Natural killer cell (primary cell): ENCODE data around the gene NIT2. TPM values are rescaled to one million over a fixed set of nuclear protein-coding genes. Genes with fewer than 3 reads are reported as not detected.
"Not testable (repeated sequence)": the region's sequence is repeated elsewhere in the genome, so short reads cannot be mapped to it uniquely, and the experiment has no call there.

Source experiments
- ATAC-seq, 3 donors: fragments of 150-1000 bp in 2 of 3; fragments of 200-7000 bp in 1 of 3; cut with Tn5 transposase; 1 replicate in 1 of 3; 2 replicates in 2 of 3; pipeline ENCODE4 v1.10.0; 2021; ENCODE audit warnings: mild to moderate bottlenecking in 2 of 3, moderate library complexity in 2 of 3
- DNase-seq, 2 donors: peaks; one replicate each; pipeline versions ENCODE4 v3.0.0 to v3.0.0-alpha.2; 2013 to 2021; ENCODE audit warnings: mixed read lengths in 1 of 2
- H3K27ac ChIP-seq: one replicate; pipeline ENCODE4 v1.5.1; 2013; ENCODE audit warnings: mild to moderate bottlenecking, low read length
- H3K27me3 ChIP-seq: one replicate; pipeline ENCODE4 v1.6.1; 2013; ENCODE audit warnings: low read length; ENCODE audit not compliant: control insufficient read depth, insufficient read depth
- H3K36me3 ChIP-seq: one replicate; pipeline ENCODE4 v1.6.1; 2013; ENCODE audit warnings: low read length; ENCODE audit not compliant: control insufficient read depth, insufficient read depth
- H3K4me1 ChIP-seq: one replicate; pipeline ENCODE4 v1.6.1; 2013; ENCODE audit warnings: low read length; ENCODE audit not compliant: control insufficient read depth, insufficient read depth
- H3K4me3 ChIP-seq: one replicate; pipeline ENCODE4 v1.5.1; 2013; ENCODE audit warnings: low read length
- H3K9me3 ChIP-seq: one replicate; pipeline ENCODE4 v1.6.1; 2013; ENCODE audit warnings: low read length; ENCODE audit not compliant: control insufficient read depth, insufficient read depth
- H3K27ac Mint-ChIP-seq, 2 donors: one replicate each; pipeline ENCODE4 v1.8.0; 2022; ENCODE audit warnings: mild to moderate bottlenecking in 2 of 2, mixed read lengths in 2 of 2, moderate library complexity in 1 of 2
- H3K27me3 Mint-ChIP-seq, 2 donors: one replicate each; pipeline ENCODE4 v1.8.0; 2022; ENCODE audit warnings: low read depth in 2 of 2, mixed read lengths in 2 of 2
- H3K36me3 Mint-ChIP-seq: one replicate; pipeline ENCODE4 v1.8.0; 2022; ENCODE audit warnings: mixed read lengths
- H3K4me1 Mint-ChIP-seq, 2 donors: one replicate each; pipeline ENCODE4 v1.8.0; 2022; ENCODE audit warnings: mixed read lengths in 2 of 2
- H3K4me3 Mint-ChIP-seq: one replicate; pipeline ENCODE4 v1.8.0; 2022; ENCODE audit warnings: mild to moderate bottlenecking, moderate library complexity, mixed read lengths
- H3K9me3 Mint-ChIP-seq, 2 donors: one replicate each; pipeline ENCODE4 v1.8.0; 2022; ENCODE audit warnings: mixed read lengths in 2 of 2
- CTCF ChIP-seq: fragments of 200-600 bp; IDR thresholded peaks from one replicate; pipeline ENCODE4 v1.8.0; 2022; ENCODE audit warnings: antibody characterized with exemption
- WGBS: methylation state at CpG from one replicate; pipeline ENCODE4 v1.1.7; 2013; ENCODE audit warnings: missing lambda C conversion rate; ENCODE audit not compliant: insufficient coverage; 5-methylcytosine and 5-hydroxymethylcytosine counted together
- intact Hi-C: fragments of 100-400 bp; cut with micrococcal nuclease; formaldehyde crosslinking; loops from one replicate; pipeline ENCODE4 v1.14.2; 2022
- total RNA-seq, 4 donors: library from RNA; stranded (reverse); fragments of 120-200 nt in 1 of 4; gene quantifications; one replicate each; pipeline versions ENCODE4 v1.2.3 to v1.2.4, GENCODE V29; 2013 to 2022

Gene NIT2
- total RNA-seq, 3 donors from 2014 or later (not counting 1 experiment from before 2014, with no cell fraction given): 21.5 to 25.1 (median 24.1) TPM

GRCh38 chr3:100317912-100318311, 16.6 kb upstream of the NIT2 start:
- H3K4me3 Mint-ChIP-seq: peak overlapping the region; percentile 32
- ATAC-seq: peak; percentile 59 to 68 (median 68)
- TF ChIP-seq CTCF: no peak

GRCh38 chr3:100319951-100320350, 14.6 kb upstream of the NIT2 start:
- Histone ChIP-seq H3K27me3 (no peaks in the 10 kb centered on the region), H3K9me3 (no peaks in the 10 kb centered on the region), H3K4me1 (peaks cover 4% of the 10 kb centered on the region), H3K27ac (no peak overlapping the region), H3K4me3 (no peak overlapping the region), H3K36me3 (peaks cover 17% of the 10 kb centered on the region)
- Mint-ChIP-seq H3K9me3 (no peaks in the 10 kb centered on the region), H3K36me3 (no peaks in the 10 kb centered on the region), H3K27ac (no peak overlapping the region), H3K4me3 (no peak overlapping the region), H3K27me3 (no peaks in the 10 kb centered on the region), H3K4me1 (peaks cover 11 to 13% of the 10 kb centered on the region in 2 donors)
- 100% methylated on average over 1 of the region's 2 CpGs for WGBS
- TF ChIP-seq CTCF: no peak
- DNase-seq (no peak), ATAC-seq (no peak)
- intact Hi-C loops: loop anchor here (5.0 kb wide), 1 partner anchor 1062 kb away; no protein-coding TSS in a partner anchor

More at GRCh38 chr3:100317912-100318311, 16.6 kb upstream of the NIT2 start:
- Mint-ChIP-seq H3K27ac (peak overlapping the region; percentile 69 to 79), H3K36me3 (no peaks in the 10 kb centered on the region), H3K9me3 (no peaks in the 10 kb centered on the region), H3K4me1 (peaks cover 11 to 13% of the 10 kb centered on the region in 2 donors), H3K27me3 (no peaks in the 10 kb centered on the region)
- intact Hi-C loops: loop anchor here (5.0 kb wide), 1 partner anchor 1064 kb away; no protein-coding TSS in a partner anchor
- peaks cover 4% of the 10 kb centered on the region for H3K4me1 ChIP-seq
- H3K27ac ChIP-seq: peak overlapping the region; percentile 14
- H3K36me3 ChIP-seq: peaks cover 16% of the 10 kb centered on the region
- H3K9me3 ChIP-seq: no peaks in the 10 kb centered on the region
- WGBS: no CpG with 5 or more reads among the region's 2 CpGs
- no peaks in the 10 kb centered on the region for H3K27me3 ChIP-seq
- no peak overlapping the region for H3K4me3 ChIP-seq
- DNase-seq: peak in 1 of 2 donors; percentile 19

GRCh38 chr3:100324044-100324443, 10.5 kb upstream of the NIT2 start:
- Histone ChIP-seq H3K36me3 (peaks cover 18% of the 10 kb centered on the region), H3K27me3 (no peaks in the 10 kb centered on the region), H3K9me3 (no peaks in the 10 kb centered on the region), H3K27ac (no peak overlapping the region), H3K4me3 (no peak overlapping the region), H3K4me1 (no peaks in the 10 kb centered on the region)
- H3K27me3 Mint-ChIP-seq: no peaks in the 10 kb centered on the region
- H3K4me1 Mint-ChIP-seq: no peaks in the 10 kb centered on the region
- H3K9me3 Mint-ChIP-seq: no peaks in the 10 kb centered on the region
- H3K36me3 Mint-ChIP-seq: peaks cover 8% of the 10 kb centered on the region
- DNase-seq (no peak), ATAC-seq (no peak)
- intact Hi-C loops: no loop called here
- no peak overlapping the region for H3K4me3 Mint-ChIP-seq
- TF ChIP-seq CTCF: no peak
- H3K27ac Mint-ChIP-seq: no peak overlapping the region

- TF ChIP-seq CTCF: no peak
- intact Hi-C loops: no loop called here
These were observed 8.7 kb upstream of the NIT2 start for GRCh38 chr3:100325827-100326226.

GRCh38 chr3:100327377-100327776, 7.2 kb upstream of the NIT2 start:
- ATAC-seq, H3K27me3 Mint-ChIP-seq, H3K36me3 Mint-ChIP-seq, H3K4me1 ChIP-seq, H3K9me3 ChIP-seq, intact Hi-C loops, H3K4me1 Mint-ChIP-seq, DNase-seq, H3K4me3 ChIP-seq, H3K4me3 Mint-ChIP-seq, H3K9me3 Mint-ChIP-seq, H3K27me3 ChIP-seq, H3K27ac Mint-ChIP-seq, H3K27ac ChIP-seq, H3K36me3 ChIP-seq: not testable (repeated sequence)
- 94% methylated on average over 2 of the region's 5 CpGs for WGBS

More at GRCh38 chr3:100325827-100326226, 8.7 kb upstream of the NIT2 start:
- Mint-ChIP-seq H3K27me3 (no peaks in the 10 kb centered on the region), H3K4me3 (no peak overlapping the region), H3K9me3 (no peaks in the 10 kb centered on the region), H3K27ac (no peak overlapping the region), H3K36me3 (peaks cover 8% of the 10 kb centered on the region), H3K4me1 (no peaks in the 10 kb centered on the region)
- DNase-seq (no peak), ATAC-seq (no peak)
- no peaks in the 10 kb centered on the region for H3K9me3 ChIP-seq
- H3K4me1 ChIP-seq: no peaks in the 10 kb centered on the region
- H3K4me3 ChIP-seq: no peak overlapping the region
- peaks cover 9% of the 10 kb centered on the region for H3K36me3 ChIP-seq
- H3K27ac ChIP-seq: no peak overlapping the region
- H3K27me3 ChIP-seq: no peaks in the 10 kb centered on the region
